Mucosa of descending colon (tissue), 3 donors: ENCODE results near the gene TBCE. TPM values are rescaled to one million over a fixed set of nuclear protein-coding genes. Genes with fewer than 3 reads are reported as not detected.
"Not testable (repeated sequence)": the region's sequence is repeated elsewhere in the genome, so short reads cannot be mapped to it uniquely, and the experiment has no call there.

Source experiments
- ATAC-seq: fragments of 200-7000 bp; cut with Tn5 transposase; one replicate; pipeline ENCODE4 v1.9.1; 2020; ENCODE audit warnings: mild to moderate bottlenecking, moderate library complexity
- DNase-seq, 3 donors: peaks; one replicate each; pipeline ENCODE4 v3.0.0-alpha.2; 2020
- H3K36me3 ChIP-seq: fragments of 200-600 bp; one replicate; pipeline ENCODE4 v1.8.0; 2021; ENCODE audit warnings: low read depth, mild to moderate bottlenecking
- H3K4me1 ChIP-seq: fragments of 200-600 bp; one replicate; pipeline ENCODE4 v1.8.0; 2021; ENCODE audit warnings: low read depth, mild to moderate bottlenecking
- H3K4me3 ChIP-seq: fragments of 200-600 bp; one replicate; pipeline ENCODE4 v1.8.0; 2021; ENCODE audit warnings: mild to moderate bottlenecking
- H3K9me3 ChIP-seq: fragments of 200-600 bp; one replicate; pipeline ENCODE4 v1.8.0; 2021; ENCODE audit warnings: mild to moderate bottlenecking
- intact Hi-C, 2 donors: fragments of 100-400 bp; cut with DNase I in 1 of 2; cut with micrococcal nuclease in 1 of 2; formaldehyde crosslinking; loops; one replicate each; pipeline versions ENCODE4 v1.11.0 to v1.11.1; 2022; cut with DNase I, micrococcal nuclease
- total RNA-seq, 3 donors: library from RNA; stranded (reverse); fragmentation: NEBNext Ultra II Directional in 2 of 3; extraction: Animal tissue kit (Norgen Biotek cat#: 25700) in 2 of 3; gene quantifications; one replicate each; pipeline versions ENCODE4 v1.2.1 to v1.2.4, GENCODE V29; 2021 to 2023
- TF ChIP-seq, protein P1 (sequence below): fragments of 200-600 bp; IDR thresholded peaks from one replicate; pipeline ENCODE4 v1.8.0; 2022; ENCODE audit warnings: antibody characterized with exemption, mild to moderate bottlenecking
- donor health status: DM: no; HTN: no; CAD: no; lungs with moderate emphysema.
- donor health status: DM: no; HTN: no; CAD: no.
- donor health status: DM: no; HTN: yes; CAD: no.

TBCE gene
- total RNA-seq, 3 donors from 2014 or later, result 21.1 to 25.5 (median 23.9) TPM

DNA sequence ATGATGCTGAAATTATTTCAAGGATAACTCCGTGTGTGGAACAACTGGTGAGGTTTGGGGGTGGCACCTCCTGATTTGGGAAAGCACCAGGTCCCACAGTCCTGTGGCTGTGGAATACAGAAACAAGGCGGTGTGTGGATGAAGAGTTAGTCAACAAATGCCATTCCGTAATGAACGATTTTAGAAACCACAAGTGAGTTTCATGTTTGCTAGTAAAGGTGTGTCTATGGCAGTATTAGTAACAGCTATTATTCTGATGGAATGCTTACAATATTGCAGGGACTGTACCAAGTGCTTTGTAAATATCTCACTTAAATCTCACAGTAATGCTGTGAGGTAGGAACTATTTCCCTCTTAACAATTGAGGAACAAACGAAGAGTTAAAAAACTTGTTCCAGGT, 83.2 kb downstream of the TBCE start:
- DNase-seq (no peak), ATAC-seq (no peak)
- intact Hi-C loops, result no loop called here
- H3K9me3 ChIP-seq, result no peaks in the 10 kb centered on the region
- no peak overlapping the region for H3K4me3 ChIP-seq
- TF ChIP-seq, protein P1, sequence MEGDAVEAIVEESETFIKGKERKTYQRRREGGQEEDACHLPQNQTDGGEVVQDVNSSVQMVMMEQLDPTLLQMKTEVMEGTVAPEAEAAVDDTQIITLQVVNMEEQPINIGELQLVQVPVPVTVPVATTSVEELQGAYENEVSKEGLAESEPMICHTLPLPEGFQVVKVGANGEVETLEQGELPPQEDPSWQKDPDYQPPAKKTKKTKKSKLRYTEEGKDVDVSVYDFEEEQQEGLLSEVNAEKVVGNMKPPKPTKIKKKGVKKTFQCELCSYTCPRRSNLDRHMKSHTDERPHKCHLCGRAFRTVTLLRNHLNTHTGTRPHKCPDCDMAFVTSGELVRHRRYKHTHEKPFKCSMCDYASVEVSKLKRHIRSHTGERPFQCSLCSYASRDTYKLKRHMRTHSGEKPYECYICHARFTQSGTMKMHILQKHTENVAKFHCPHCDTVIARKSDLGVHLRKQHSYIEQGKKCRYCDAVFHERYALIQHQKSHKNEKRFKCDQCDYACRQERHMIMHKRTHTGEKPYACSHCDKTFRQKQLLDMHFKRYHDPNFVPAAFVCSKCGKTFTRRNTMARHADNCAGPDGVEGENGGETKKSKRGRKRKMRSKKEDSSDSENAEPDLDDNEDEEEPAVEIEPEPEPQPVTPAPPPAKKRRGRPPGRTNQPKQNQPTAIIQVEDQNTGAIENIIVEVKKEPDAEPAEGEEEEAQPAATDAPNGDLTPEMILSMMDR, result no peak
- H3K36me3 ChIP-seq, result no peaks in the 10 kb centered on the region
- no peaks in the 10 kb centered on the region for H3K4me1 ChIP-seq

DNA sequence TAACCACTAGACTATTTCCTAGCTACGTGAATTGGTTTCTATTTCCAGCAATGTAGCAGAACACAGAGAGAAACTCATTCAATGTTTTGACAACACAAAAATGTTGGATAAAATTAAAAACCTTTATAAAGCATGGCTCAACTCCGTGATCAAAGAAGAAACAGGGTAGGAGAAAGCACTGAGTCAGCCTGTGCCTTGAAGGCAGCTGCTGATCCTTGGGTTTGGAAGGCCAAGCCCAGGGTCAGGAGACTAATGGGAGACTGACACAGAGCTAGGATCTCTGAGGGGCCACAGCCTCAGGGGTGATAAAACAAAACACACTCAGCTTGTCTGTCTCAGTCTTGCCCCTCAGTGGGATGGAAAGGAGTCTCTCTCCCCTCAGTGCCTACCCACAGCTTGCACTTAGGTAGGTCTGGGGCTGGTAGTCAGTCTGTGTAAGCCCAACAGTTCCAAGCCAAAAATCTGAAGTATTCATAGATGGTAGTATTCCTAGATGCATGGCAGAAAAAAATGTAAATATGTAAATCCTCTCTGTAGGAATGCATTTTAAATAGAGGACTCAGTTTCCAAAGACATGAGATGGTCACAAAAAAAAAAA, 83.8 kb downstream of the TBCE start:
- Histone ChIP-seq H3K4me1 (no peaks in the 10 kb centered on the region), H3K36me3 (no peaks in the 10 kb centered on the region), H3K4me3 (no peak overlapping the region), H3K9me3 (no peaks in the 10 kb centered on the region)
- no peak for ATAC-seq
- TF ChIP-seq, protein P1, result no peak
- DNase-seq, result no peak
- intact Hi-C loops, result no loop called here

DNA sequence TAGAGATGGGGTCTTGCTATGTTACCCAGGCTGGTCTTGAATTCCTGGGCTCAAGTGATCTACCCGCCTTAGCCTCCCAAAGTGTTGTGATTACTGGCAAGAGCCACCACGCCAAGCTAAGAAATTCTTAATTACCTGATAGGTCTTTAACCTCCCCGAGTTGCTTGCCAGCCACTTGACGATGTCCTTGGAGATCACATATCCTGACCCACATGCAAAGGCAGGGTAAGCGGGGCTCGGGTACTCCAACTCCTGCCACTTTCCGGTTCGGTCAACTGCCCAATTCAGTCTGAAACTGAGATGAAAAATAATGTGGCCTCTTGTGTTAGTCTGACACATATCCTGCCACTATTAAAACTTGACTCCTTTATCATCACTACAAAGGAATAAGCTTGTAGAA, 86.8 kb downstream of the TBCE start:
- Histone ChIP-seq H3K4me1 (no peaks in the 10 kb centered on the region), H3K36me3 (no peaks in the 10 kb centered on the region), H3K4me3 (no peak overlapping the region), H3K9me3 (no peaks in the 10 kb centered on the region)
- intact Hi-C loops, result no loop called here
- no peak for ATAC-seq
- TF ChIP-seq, protein P1, result no peak
- no peak for DNase-seq

GRCh38 chr1:235455097-235455496, 87.9 kb downstream of the TBCE start:
- no peak overlapping the region for H3K4me3 ChIP-seq
- no peaks in the 10 kb centered on the region for H3K9me3 ChIP-seq
- H3K36me3 ChIP-seq, result no peaks in the 10 kb centered on the region
- TF ChIP-seq, protein P1, result no peak
- H3K4me1 ChIP-seq, result no peaks in the 10 kb centered on the region
- intact Hi-C loops, result no loop called here
- no peak for ATAC-seq
- DNase-seq, result no peak

- no peaks in the 10 kb centered on the region for H3K36me3 ChIP-seq
- DNase-seq, result no peak
- ATAC-seq, result no peak
- H3K9me3 ChIP-seq, result no peaks in the 10 kb centered on the region
- no peaks in the 10 kb centered on the region for H3K4me1 ChIP-seq
- intact Hi-C loops, result no loop called here
- TF ChIP-seq, protein P1, result no peak
- H3K4me3 ChIP-seq, result no peak overlapping the region
These were observed 88.6 kb downstream of the TBCE start for GRCh38 chr1:235455823-235456222.

DNA sequence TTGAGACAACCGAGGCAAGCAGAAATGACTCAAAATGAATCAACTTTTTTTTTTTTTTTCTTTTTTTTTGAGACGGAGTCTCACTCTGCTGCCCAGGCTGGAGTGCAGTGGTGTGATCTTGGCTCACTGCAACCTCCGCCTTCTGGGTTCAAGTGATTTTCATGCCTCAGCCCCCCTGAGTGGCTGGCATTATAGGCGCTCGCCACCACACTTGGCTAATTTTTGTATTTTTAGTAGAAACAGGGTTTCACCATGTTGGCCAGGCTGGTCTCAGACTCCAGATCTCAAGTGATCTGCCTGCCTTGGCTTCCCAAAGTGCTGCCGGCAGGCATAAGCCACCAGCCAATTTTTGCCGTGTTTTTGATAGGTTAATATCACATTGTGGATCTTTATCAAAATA, 90.6 kb downstream of the TBCE start:
- H3K36me3 ChIP-seq, H3K9me3 ChIP-seq, ATAC-seq, DNase-seq, H3K4me3 ChIP-seq, intact Hi-C loops, H3K4me1 ChIP-seq: not testable (repeated sequence)
